Stimulated activated CD4-positive, alpha-beta T cell treated with anti-CD3 and anti-CD28 coated beads, Interleukin-15, amount 100 ng/mL, for 48 hours (primary cell): ENCODE results near the gene KIR2DL3.

ENCODE experiments used
- DNase-seq, 2 donors: peaks; one replicate each; pipeline ENCODE4 v3.0.0-alpha.2; 2020; ENCODE audit warnings: low read depth in 2 of 2

KIR2DL3 gene

GRCh38 chr19:54791476-54791875 lies 53.2 kb downstream of the KIR2DL3 start:
- no peak for DNase-seq

DNA sequence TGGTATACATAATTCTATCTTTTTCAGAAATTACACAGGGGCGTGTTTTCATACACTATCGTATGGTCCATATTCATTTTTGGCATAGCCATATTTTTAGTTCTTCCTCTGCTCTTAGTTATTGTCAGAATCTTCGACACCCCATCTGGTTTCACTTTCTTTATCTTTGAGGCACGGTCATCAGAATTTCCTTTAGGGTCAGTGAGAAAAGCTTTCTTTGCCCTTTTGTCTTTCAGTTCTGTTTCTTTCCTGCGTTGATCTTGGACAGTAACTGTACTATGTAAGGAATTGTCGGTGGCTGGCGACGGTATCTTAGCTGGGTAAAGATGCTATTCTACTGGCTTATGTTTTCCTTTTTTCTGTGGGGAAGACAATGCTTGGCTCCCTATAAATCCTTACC lies 54.5 kb downstream of the KIR2DL3 start:
- no peak for DNase-seq

DNA sequence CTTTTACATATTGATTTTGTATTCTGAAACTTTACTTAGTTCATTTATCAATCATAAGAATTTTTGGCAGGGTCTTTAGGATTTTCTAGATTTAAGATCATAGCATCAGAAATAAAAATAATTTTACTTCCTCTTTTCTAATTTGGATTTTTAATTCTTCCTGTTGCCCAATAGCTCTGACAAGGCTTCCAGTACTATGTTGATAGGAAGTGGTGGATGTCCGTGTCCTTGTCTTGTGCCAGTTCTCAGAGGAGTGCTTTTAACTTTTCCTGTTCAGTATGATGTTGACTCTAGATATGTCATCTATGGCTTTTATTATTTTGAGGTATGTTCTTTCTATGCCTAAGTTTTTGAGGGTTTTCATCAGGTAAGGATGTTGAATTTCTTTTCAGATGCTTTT lies 57.4 kb downstream of the KIR2DL3 start:
- no peak for DNase-seq
